Measurements from ENCODE around the gene WASF1.

DNA sequence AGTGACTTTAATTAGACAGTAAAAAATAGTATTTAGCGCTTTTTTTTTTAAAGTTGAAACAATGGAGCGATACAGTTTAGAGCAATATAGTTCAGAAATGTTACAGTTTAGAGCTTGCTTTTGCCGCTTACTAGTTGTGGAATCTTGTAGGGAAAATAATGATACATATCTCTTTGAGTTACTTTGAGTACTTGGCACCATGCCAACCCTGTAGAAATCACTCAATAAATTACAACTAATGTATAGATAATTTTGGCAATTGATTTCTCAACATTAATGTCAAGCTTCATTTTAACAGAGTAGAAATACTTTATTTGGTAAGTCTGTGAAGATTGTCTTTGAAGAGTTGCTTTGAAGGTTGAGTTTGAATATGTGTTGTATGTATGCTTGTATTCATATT lies 28.2 kb upstream of the WASF1 start:
- TF ChIP-seq POLR2AphosphoS5 (IDR thresholded peaks at IDR 0.05; ENCODE audit: insufficient read depth, low read depth, low read length) (no peak), POLR2A (IDR thresholded peaks at IDR 0.05; ENCODE audit: low read depth, low read length) (no peak)
